Gastroesophageal sphincter (tissue), 4 donors: ENCODE data around the gene ZNF175. TPM values are rescaled to one million over a fixed set of nuclear protein-coding genes. Genes with fewer than 3 reads are reported as not detected.

Experiments
- ATAC-seq: fragments of 150-250 bp; one replicate; pipeline ENCODE4 v1.9.1; 2016; ENCODE audit warnings: mild to moderate bottlenecking, moderate library complexity
- H3K27ac ChIP-seq, 4 donors: fragments of 200-600 bp; sonication (generic) in 3 of 4; 1 replicate in 3 of 4; 2 replicates in 1 of 4; pipeline ENCODE4 v1.5.1; 2016 to 2019
- H3K27me3 ChIP-seq: fragments of 200-600 bp; sonication (generic); one replicate; pipeline ENCODE4 v1.5.1; 2019
- H3K36me3 ChIP-seq, 2 donors: fragments of 200-600 bp; sonication (generic); one replicate each; pipeline ENCODE4 v1.5.1; 2019; ENCODE audit warnings: control low read depth in 1 of 2
- H3K4me1 ChIP-seq, 3 donors: fragments of 200-600 bp; sonication (generic); 1 replicate in 2 of 3; 2 replicates in 1 of 3; pipeline ENCODE4 v1.5.1; 2016 to 2019; ENCODE audit warnings: control low read depth in 2 of 3
- H3K4me3 ChIP-seq, 2 donors: fragments of 200-600 bp; sonication (generic); one replicate each; pipeline ENCODE4 v1.5.1; 2019; ENCODE audit warnings: mild to moderate bottlenecking in 1 of 2, moderate library complexity in 1 of 2
- H3K9me3 ChIP-seq, 3 donors: fragments of 200-600 bp; sonication (generic); one replicate each; pipeline ENCODE4 v1.5.1; 2017 to 2019; ENCODE audit warnings: control low read depth in 2 of 3
- EP300 ChIP-seq: sonication (generic); formaldehyde crosslinking; IDR thresholded peaks from one replicate; pipeline ENCODE4 v1.6.1; 2017; ENCODE audit warnings: antibody characterized with exemption, mild to moderate bottlenecking
- POLR2A ChIP-seq, 2 donors: fragments of 450-650 bp; IDR thresholded peaks; one replicate each; pipeline ENCODE4 v1.6.1; 2017; ENCODE audit warnings: antibody characterized with exemption in 2 of 2, mild to moderate bottlenecking in 2 of 2, moderate library complexity in 1 of 2
- POLR2AphosphoS5 ChIP-seq: sonication (generic); formaldehyde crosslinking; IDR thresholded peaks from one replicate; pipeline ENCODE4 v1.6.1; 2017; ENCODE audit warnings: antibody characterized with exemption
- WGBS, 2 donors: methylation state at CpG; one replicate each; pipeline ENCODE4 v1.1.5; 2018; ENCODE audit warnings: low coverage in 1 of 2; 5-methylcytosine and 5-hydroxymethylcytosine counted together
- total RNA-seq, 4 donors: library from RNA; depleted of rRNA; stranded (reverse); fragments of >200 nt; gene quantifications; one replicate each; pipeline ENCODE4 v1.1.0, GENCODE V29; 2016
- TF ChIP-seq, protein P1 (sequence below), 4 experiments: fragments of 200-600 bp in 2 of 4; fragments of 450-650 bp in 2 of 4; sonication (generic) in 1 of 4; IDR thresholded peaks; one replicate each; pipeline ENCODE4 v1.5.1; 2017 to 2019; ENCODE audit warnings: antibody characterized with exemption in 4 of 4, mild to moderate bottlenecking in 2 of 4, moderate library complexity in 2 of 4

The ZNF175 gene
- total RNA-seq, 4 donors from 2014 or later, result 6.5 to 12.8 (median 7.3) TPM

DNA sequence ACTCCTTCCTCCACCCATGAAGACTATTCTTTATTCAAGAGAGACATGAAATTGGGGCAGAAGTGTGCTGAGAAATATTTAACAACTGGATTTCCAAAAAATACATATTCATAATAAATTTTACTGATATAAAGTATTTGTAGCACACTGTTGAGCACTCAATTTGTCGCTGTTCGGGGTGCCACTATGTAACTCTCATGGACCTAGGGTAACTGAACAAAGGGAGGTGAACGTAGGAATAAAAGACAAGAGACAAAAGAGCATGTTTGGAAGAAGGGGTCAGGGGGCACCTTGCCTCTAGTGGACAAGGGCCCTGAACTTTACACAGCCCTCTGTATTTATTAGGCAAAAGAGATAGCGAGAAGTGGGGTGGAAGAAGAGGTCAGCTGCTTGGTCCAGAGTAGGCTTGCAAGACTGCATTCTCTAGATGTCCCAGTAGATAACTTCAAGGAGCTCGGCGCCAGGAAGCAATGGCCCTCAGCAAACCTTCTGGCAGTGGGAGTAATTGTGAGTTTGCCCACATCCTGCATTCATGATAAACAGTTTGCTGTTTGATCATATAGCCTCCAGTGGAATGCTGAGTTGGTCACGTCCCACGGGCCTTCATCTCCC, 4.5 kb upstream of the ZNF175 start:
- Histone ChIP-seq H3K27ac (no peak overlapping the region), H3K27me3 (peaks cover 44% of the 10 kb centered on the region), H3K36me3 (no peaks in the 10 kb centered on the region), H3K4me1 (peaks cover 0 to 7% (median 0%) of the 10 kb centered on the region in 3 donors), H3K4me3 (no peak overlapping the region), H3K9me3 (no peaks in the 10 kb centered on the region)
- TF ChIP-seq EP300, result no peak
- TF ChIP-seq POLR2A (IDR thresholded peaks at IDR 0.05), result no peak
- TF ChIP-seq, protein P1, sequence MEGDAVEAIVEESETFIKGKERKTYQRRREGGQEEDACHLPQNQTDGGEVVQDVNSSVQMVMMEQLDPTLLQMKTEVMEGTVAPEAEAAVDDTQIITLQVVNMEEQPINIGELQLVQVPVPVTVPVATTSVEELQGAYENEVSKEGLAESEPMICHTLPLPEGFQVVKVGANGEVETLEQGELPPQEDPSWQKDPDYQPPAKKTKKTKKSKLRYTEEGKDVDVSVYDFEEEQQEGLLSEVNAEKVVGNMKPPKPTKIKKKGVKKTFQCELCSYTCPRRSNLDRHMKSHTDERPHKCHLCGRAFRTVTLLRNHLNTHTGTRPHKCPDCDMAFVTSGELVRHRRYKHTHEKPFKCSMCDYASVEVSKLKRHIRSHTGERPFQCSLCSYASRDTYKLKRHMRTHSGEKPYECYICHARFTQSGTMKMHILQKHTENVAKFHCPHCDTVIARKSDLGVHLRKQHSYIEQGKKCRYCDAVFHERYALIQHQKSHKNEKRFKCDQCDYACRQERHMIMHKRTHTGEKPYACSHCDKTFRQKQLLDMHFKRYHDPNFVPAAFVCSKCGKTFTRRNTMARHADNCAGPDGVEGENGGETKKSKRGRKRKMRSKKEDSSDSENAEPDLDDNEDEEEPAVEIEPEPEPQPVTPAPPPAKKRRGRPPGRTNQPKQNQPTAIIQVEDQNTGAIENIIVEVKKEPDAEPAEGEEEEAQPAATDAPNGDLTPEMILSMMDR (IDR thresholded peaks at IDR 0.05), result no peak
- TF ChIP-seq POLR2AphosphoS5, result no peak
- WGBS, 2 donors, result 70 to 73% methylated on average over 2 to 8 of the region's 8 CpGs
- no peak for ATAC-seq

DNA sequence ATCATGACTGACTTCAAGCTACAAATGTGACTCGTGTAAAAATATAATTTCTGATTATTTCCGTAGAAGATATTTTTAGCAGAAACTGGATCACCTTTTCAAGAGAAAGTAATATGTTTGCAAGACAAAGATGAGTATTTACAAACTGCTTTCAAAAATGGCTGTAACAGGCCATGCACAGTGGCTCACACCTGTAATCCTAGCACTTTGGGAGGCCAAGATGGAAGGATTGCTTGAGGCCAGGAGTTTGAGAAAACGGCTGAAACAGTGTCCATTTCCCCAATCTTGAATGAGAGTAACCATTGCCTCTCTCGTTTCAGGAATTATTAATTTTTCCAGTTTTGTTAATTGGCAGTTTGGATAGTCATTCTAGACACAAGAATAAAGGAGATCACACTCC, 3.5 kb upstream of the ZNF175 start:
- peaks cover 0 to 17% (median 10%) of the 10 kb centered on the region in 3 donors for H3K4me1 ChIP-seq
- no peak overlapping the region for H3K27ac ChIP-seq
- no peak for ATAC-seq
- H3K9me3 ChIP-seq, result no peaks in the 10 kb centered on the region
- peaks cover 41% of the 10 kb centered on the region for H3K27me3 ChIP-seq
- 73 to 82% methylated on average over 4 of the region's 4 CpGs for WGBS, 2 donors
- TF ChIP-seq POLR2A (IDR thresholded peaks at IDR 0.05), result no peak
- TF ChIP-seq, protein P1 (IDR thresholded peaks at IDR 0.05), result no peak
- no peak for TF ChIP-seq EP300
- no peak for TF ChIP-seq POLR2AphosphoS5
- H3K36me3 ChIP-seq, result no peaks in the 10 kb centered on the region
- no peak overlapping the region for H3K4me3 ChIP-seq

DNA sequence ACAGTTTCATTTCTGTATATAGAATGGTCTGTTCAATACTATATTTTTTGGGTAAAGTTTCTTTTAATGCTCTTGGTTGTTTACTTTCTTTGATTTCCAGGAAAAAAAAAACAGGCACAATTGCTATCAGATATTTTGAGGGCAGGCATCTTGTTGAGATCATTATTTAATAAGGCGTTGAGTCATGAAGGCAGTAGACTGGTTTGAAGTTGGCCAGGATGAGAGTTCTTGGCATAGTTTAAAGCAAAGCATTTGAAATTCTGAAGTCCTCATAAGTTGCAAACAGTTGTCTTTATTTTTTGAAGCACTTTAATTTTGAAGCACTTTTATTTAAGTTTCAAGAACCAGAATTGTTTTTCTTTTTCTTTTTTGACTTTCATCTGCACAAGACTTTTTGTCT, 2.6 kb upstream of the ZNF175 start:
- 73 to 83% methylated on average over 1 of the region's 1 CpG for WGBS, 2 donors
- H3K27ac ChIP-seq, result no peak overlapping the region
- no peak overlapping the region for H3K4me3 ChIP-seq
- peaks cover 32% of the 10 kb centered on the region for H3K27me3 ChIP-seq
- TF ChIP-seq POLR2A (IDR thresholded peaks at IDR 0.05) (no peak), POLR2AphosphoS5 (no peak), EP300 (no peak)
- TF ChIP-seq, protein P1 (IDR thresholded peaks at IDR 0.05), result no peak
- no peaks in the 10 kb centered on the region for H3K9me3 ChIP-seq
- no peak for ATAC-seq
- peaks cover 0 to 5% of the 10 kb centered on the region in 2 donors for H3K36me3 ChIP-seq
- H3K4me1 ChIP-seq, result peaks cover 0 to 26% (median 12%) of the 10 kb centered on the region in 3 donors

DNA sequence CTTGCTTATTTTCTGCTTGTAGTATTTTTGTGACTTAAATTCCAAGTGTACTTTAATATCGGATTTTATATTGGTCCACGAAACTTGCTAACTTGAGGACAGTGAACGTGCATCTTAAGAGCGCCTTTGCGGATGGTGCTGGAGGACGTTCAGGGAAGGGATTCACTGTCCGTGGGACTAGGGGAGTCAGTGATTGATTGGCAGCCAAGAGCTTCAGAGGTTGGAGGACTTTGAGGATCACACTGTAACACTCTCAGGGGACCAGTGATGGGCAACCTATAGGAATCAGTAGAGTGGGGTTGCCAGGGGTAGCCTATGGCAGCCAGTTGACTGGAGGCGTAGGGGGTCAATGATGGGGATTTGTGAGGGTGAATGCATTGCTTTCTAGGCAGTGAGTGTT, 516 bp downstream of the ZNF175 start:
- Histone ChIP-seq H3K4me3 (peak overlapping the region; percentile 79 to 99), H3K9me3 (no peaks in the 10 kb centered on the region), H3K27me3 (peaks cover 2% of the 10 kb centered on the region), H3K27ac (peak overlapping the region in 3 of 4 donors; percentile 82 to 84 (median 82)), H3K4me1 (peaks cover 0 to 35% (median 12%) of the 10 kb centered on the region in 3 donors), H3K36me3 (peaks cover 0 to 33% of the 10 kb centered on the region in 2 donors)
- 4 to 10% methylated on average over 5 to 6 of the region's 8 CpGs for WGBS, 2 donors
- ATAC-seq, result no peak
- TF ChIP-seq POLR2A (IDR thresholded peaks at IDR 0.05) (no peak), POLR2AphosphoS5 (no peak), EP300 (no peak)
- TF ChIP-seq, protein P1 (IDR thresholded peaks at IDR 0.05), result no peak

DNA sequence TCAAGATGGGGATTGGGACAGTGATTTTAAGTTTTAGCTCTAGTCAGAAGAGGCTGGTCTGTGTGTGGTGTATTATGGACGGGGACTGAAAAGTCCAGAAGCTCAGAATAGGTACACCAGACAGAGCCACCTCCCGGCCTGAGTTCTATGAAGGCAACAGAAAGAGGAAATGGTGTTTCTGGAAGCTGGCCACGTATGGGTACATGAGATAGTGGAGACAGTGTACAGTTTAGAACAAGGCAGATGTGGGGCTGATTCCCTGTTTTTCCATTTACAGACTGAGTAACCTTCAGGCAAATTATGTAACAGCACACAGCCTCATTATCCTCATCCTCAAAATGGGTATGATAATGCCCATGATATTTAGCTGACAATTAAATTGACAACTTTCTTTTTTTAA, 1.3 kb downstream of the ZNF175 start:
- TF ChIP-seq, protein P1 (IDR thresholded peaks at IDR 0.05), result no peak
- TF ChIP-seq POLR2A (IDR thresholded peaks at IDR 0.05), result no peak
- H3K27me3 ChIP-seq, result no peaks in the 10 kb centered on the region
- H3K4me3 ChIP-seq, result peak overlapping the region in 1 of 2 donors; percentile 79
- H3K4me1 ChIP-seq, result peaks cover 0 to 35% (median 12%) of the 10 kb centered on the region in 3 donors
- H3K27ac ChIP-seq, result no peak overlapping the region
- H3K9me3 ChIP-seq, result no peaks in the 10 kb centered on the region
- 41 to 90% methylated on average over 2 to 3 of the region's 3 CpGs for WGBS, 2 donors
- peaks cover 0 to 40% of the 10 kb centered on the region in 2 donors for H3K36me3 ChIP-seq
- no peak for ATAC-seq
